Natural killer cell (primary cell): ENCODE measurements around the gene HEXD. TPM values are rescaled to one million over a fixed set of nuclear protein-coding genes. Genes with fewer than 3 reads are reported as not detected.

Experiments used
- ATAC-seq, 3 donors: fragments of 150-1000 bp in 2 of 3; fragments of 200-7000 bp in 1 of 3; cut with Tn5 transposase; 1 replicate in 1 of 3; 2 replicates in 2 of 3; pipeline ENCODE4 v1.10.0; 2021; ENCODE audit warnings: mild to moderate bottlenecking in 2 of 3, moderate library complexity in 2 of 3
- DNase-seq, 2 donors: peaks; one replicate each; pipeline versions ENCODE4 v3.0.0 to v3.0.0-alpha.2; 2013 to 2021; ENCODE audit warnings: mixed read lengths in 1 of 2
- H3K27ac ChIP-seq: one replicate; pipeline ENCODE4 v1.5.1; 2013; ENCODE audit warnings: mild to moderate bottlenecking, low read length
- H3K27me3 ChIP-seq: one replicate; pipeline ENCODE4 v1.6.1; 2013; ENCODE audit warnings: low read length; ENCODE audit not compliant: control insufficient read depth, insufficient read depth
- H3K36me3 ChIP-seq: one replicate; pipeline ENCODE4 v1.6.1; 2013; ENCODE audit warnings: low read length; ENCODE audit not compliant: control insufficient read depth, insufficient read depth
- H3K4me1 ChIP-seq: one replicate; pipeline ENCODE4 v1.6.1; 2013; ENCODE audit warnings: low read length; ENCODE audit not compliant: control insufficient read depth, insufficient read depth
- H3K4me3 ChIP-seq: one replicate; pipeline ENCODE4 v1.5.1; 2013; ENCODE audit warnings: low read length
- H3K9me3 ChIP-seq: one replicate; pipeline ENCODE4 v1.6.1; 2013; ENCODE audit warnings: low read length; ENCODE audit not compliant: control insufficient read depth, insufficient read depth
- H3K27ac Mint-ChIP-seq, 2 donors: one replicate each; pipeline ENCODE4 v1.8.0; 2022; ENCODE audit warnings: mild to moderate bottlenecking in 2 of 2, mixed read lengths in 2 of 2, moderate library complexity in 1 of 2
- H3K27me3 Mint-ChIP-seq, 2 donors: one replicate each; pipeline ENCODE4 v1.8.0; 2022; ENCODE audit warnings: low read depth in 2 of 2, mixed read lengths in 2 of 2
- H3K36me3 Mint-ChIP-seq: one replicate; pipeline ENCODE4 v1.8.0; 2022; ENCODE audit warnings: mixed read lengths
- H3K4me1 Mint-ChIP-seq, 2 donors: one replicate each; pipeline ENCODE4 v1.8.0; 2022; ENCODE audit warnings: mixed read lengths in 2 of 2
- H3K4me3 Mint-ChIP-seq: one replicate; pipeline ENCODE4 v1.8.0; 2022; ENCODE audit warnings: mild to moderate bottlenecking, moderate library complexity, mixed read lengths
- H3K9me3 Mint-ChIP-seq, 2 donors: one replicate each; pipeline ENCODE4 v1.8.0; 2022; ENCODE audit warnings: mixed read lengths in 2 of 2
- CTCF ChIP-seq: fragments of 200-600 bp; IDR thresholded peaks from one replicate; pipeline ENCODE4 v1.8.0; 2022; ENCODE audit warnings: antibody characterized with exemption
- WGBS: methylation state at CpG from one replicate; pipeline ENCODE4 v1.1.7; 2013; ENCODE audit warnings: missing lambda C conversion rate; ENCODE audit not compliant: insufficient coverage; 5-methylcytosine and 5-hydroxymethylcytosine counted together
- intact Hi-C: fragments of 100-400 bp; cut with micrococcal nuclease; formaldehyde crosslinking; loops from one replicate; pipeline ENCODE4 v1.14.2; 2022
- total RNA-seq, 4 donors: library from RNA; stranded (reverse); fragments of 120-200 nt in 1 of 4; gene quantifications; one replicate each; pipeline versions ENCODE4 v1.2.3 to v1.2.4, GENCODE V29; 2013 to 2022

HEXD gene
- total RNA-seq, result 10 to 100 TPM; 35.7 to 57.4 (median 51.5) TPM
- total RNA-seq (2013), result 50.2 TPM

GRCh38 chr17:82418001-82418986 lies at the start of gene HEXD, which contains the start of gene OGFOD3:
HEXD (plus strand) TSS chr17:82418347; CDS start chr17:82419800, 1,453 bp downstream.
OGFOD3 (minus strand) TSS chr17:82418586; CDS start chr17:82418485, 101 bp downstream.
- WGBS, result 2% methylated on average over 97 of the region's 108 CpGs

GRCh38 chr17:82369211-82369610 lies 48.9 kb upstream of the HEXD start:
- no peak for TF ChIP-seq CTCF
- Histone ChIP-seq H3K4me1 (peaks cover 10% of the 10 kb centered on the region), H3K9me3 (no peaks in the 10 kb centered on the region), H3K27me3 (peaks cover 22% of the 10 kb centered on the region), H3K4me3 (no peak overlapping the region), H3K36me3 (no peaks in the 10 kb centered on the region), H3K27ac (no peak overlapping the region)
- ATAC-seq (no peak), DNase-seq (no peak)
- Mint-ChIP-seq H3K27me3 (peaks cover 22 to 44% of the 10 kb centered on the region in 2 donors), H3K9me3 (no peaks in the 10 kb centered on the region), H3K36me3 (no peaks in the 10 kb centered on the region), H3K4me1 (peaks cover 7 to 9% of the 10 kb centered on the region in 2 donors), H3K4me3 (no peak overlapping the region), H3K27ac (no peak overlapping the region)
- 88% methylated on average over 6 of the region's 7 CpGs for WGBS
- intact Hi-C loops, result no loop called here

More at GRCh38 chr17:82418001-82418986, at the start of gene HEXD, which contains the start of gene OGFOD3:
- Mint-ChIP-seq H3K4me3 (peak within 1 kb of the TSS; percentile 92), H3K4me1 (peaks cover 32 to 36% of the 10 kb centered on the region in 2 donors), H3K27me3 (no peaks in the 10 kb centered on the region), H3K27ac (peak within 1 kb of the TSS; percentile 84 to 92), H3K36me3 (peaks cover 16% of the 10 kb centered on the region), H3K9me3 (no peaks in the 10 kb centered on the region)
- Histone ChIP-seq H3K36me3 (peaks cover 12% of the 10 kb centered on the region), H3K27me3 (no peaks in the 10 kb centered on the region), H3K4me3 (peak within 1 kb of the TSS; percentile 84), H3K4me1 (peaks cover 21% of the 10 kb centered on the region), H3K27ac (peak within 1 kb of the TSS; percentile 72), H3K9me3 (no peaks in the 10 kb centered on the region)
- intact Hi-C loops, result loop anchor here (1.0 to 10.0 kb wide), 4 partner anchors 32 to 173 kb away; partner anchors contain the start of genes CYBC1 and NARF
- DNase-seq, result peak; percentile 89 to 94
- no peak for TF ChIP-seq CTCF
- peak; percentile 86 to 95 (median 87) for ATAC-seq

GRCh38 chr17:82370471-82371332 lies 47.4 kb upstream of the HEXD start:
- Histone ChIP-seq H3K27me3 (peaks cover 26% of the 10 kb centered on the region), H3K9me3 (no peaks in the 10 kb centered on the region), H3K36me3 (no peaks in the 10 kb centered on the region), H3K4me3 (peak overlapping the region; percentile 16), H3K27ac (no peak overlapping the region), H3K4me1 (peaks cover 10% of the 10 kb centered on the region)
- H3K4me1 Mint-ChIP-seq, result peaks cover 7 to 9% of the 10 kb centered on the region in 2 donors
- intact Hi-C loops, result no loop called here
- H3K27ac Mint-ChIP-seq, result no peak overlapping the region
- peak overlapping the region; percentile 81 for H3K4me3 Mint-ChIP-seq
- no peak for ATAC-seq
- H3K36me3 Mint-ChIP-seq, result no peaks in the 10 kb centered on the region
- DNase-seq, result peak in 1 of 2 donors; percentile 28
- peaks cover 22 to 44% of the 10 kb centered on the region in 2 donors for H3K27me3 Mint-ChIP-seq
- H3K9me3 Mint-ChIP-seq, result no peaks in the 10 kb centered on the region
- TF ChIP-seq CTCF, result no peak
- 26% methylated on average over 38 of the region's 38 CpGs for WGBS
